Keratinocyte (primary cell): ENCODE data around the gene CFAP68. TPM values are rescaled to one million over a fixed set of nuclear protein-coding genes. Genes with fewer than 3 reads are reported as not detected.

Experiments
- DNase-seq: peaks from one replicate; pipeline ENCODE4 v3.0.0-alpha.2; 2011; ENCODE audit warnings: low read depth, missing footprints, low spot score
- FAIRE-seq: peaks from 2 replicates; lab custom pipeline; 2011; peaks lifted over from hg19 to GRCh38; lab: Jason Lieb, UNC
- H2AFZ ChIP-seq: 2 replicates; pipeline ENCODE4 v1.6.0; 2012; ENCODE audit warnings: low read length, control low read depth, inconsistent platforms; ENCODE audit not compliant: control insufficient read depth
- H3K27ac ChIP-seq: 2 replicates; pipeline ENCODE4 v1.5.1; 2011; ENCODE audit warnings: low read length; ENCODE audit not compliant: control insufficient read depth, insufficient read depth
- H3K27me3 ChIP-seq: 3 replicates; pipeline ENCODE4 v1.6.0; 2011; ENCODE audit warnings: low read length; ENCODE audit not compliant: control insufficient read depth, insufficient read depth; ENCODE audit errors: extremely low read depth
- H3K36me3 ChIP-seq, 2 experiments: 2 replicates in 1 of 2; 3 replicates in 1 of 2; pipeline ENCODE4 v1.5.1; 2011; ENCODE audit warnings: low read length in 2 of 2, mild to moderate bottlenecking in 1 of 2; ENCODE audit not compliant: control insufficient read depth in 2 of 2, insufficient read depth in 2 of 2; ENCODE audit errors: extremely low read depth in 1 of 2
- H3K4me1 ChIP-seq: 3 replicates; pipeline ENCODE4 v1.5.1; 2011; ENCODE audit warnings: low read length; ENCODE audit not compliant: control insufficient read depth, insufficient read depth; ENCODE audit errors: extremely low read depth
- H3K4me2 ChIP-seq: 3 replicates; pipeline ENCODE4 v1.6.0; 2011; ENCODE audit warnings: low read depth, low read length; ENCODE audit not compliant: control insufficient read depth, insufficient read depth; ENCODE audit errors: extremely low read depth
- H3K4me3 ChIP-seq, 3 experiments: fragments of 200-600 bp in 1 of 3; sonication (generic) in 1 of 3; 2 replicates in 2 of 3; 3 replicates in 1 of 3; pipeline ENCODE4 v1.5.1; 2011 to 2016; ENCODE audit warnings: low read length in 3 of 3, mild to moderate bottlenecking in 3 of 3, control low read depth in 2 of 3, inconsistent platforms in 1 of 3, low read depth in 1 of 3, mixed read lengths in 1 of 3, mixed run types in 1 of 3, moderate library complexity in 1 of 3; ENCODE audit not compliant: control insufficient read depth in 2 of 3, insufficient read depth in 2 of 3; ENCODE audit errors: extremely low read depth in 1 of 3
- H3K79me2 ChIP-seq: 2 replicates; pipeline ENCODE4 v1.6.0; 2012; ENCODE audit warnings: low read length; ENCODE audit not compliant: control insufficient read depth, insufficient read depth
- H3K9ac ChIP-seq: 3 replicates; pipeline ENCODE4 v1.6.0; 2011; ENCODE audit warnings: low read length; ENCODE audit not compliant: control insufficient read depth, insufficient read depth; ENCODE audit errors: extremely low read depth
- H3K9me1 ChIP-seq: 3 replicates; pipeline ENCODE4 v1.6.0; 2011; ENCODE audit warnings: low read length; ENCODE audit not compliant: control insufficient read depth, insufficient read depth; ENCODE audit errors: extremely low read depth
- H3K9me3 ChIP-seq: 2 replicates; pipeline ENCODE4 v1.5.1; 2012; ENCODE audit warnings: low read depth, low read length; ENCODE audit not compliant: control insufficient read depth
- H4K20me1 ChIP-seq: 3 replicates; pipeline ENCODE4 v1.6.0; 2011; ENCODE audit warnings: low read length; ENCODE audit not compliant: control insufficient read depth, insufficient read depth; ENCODE audit errors: extremely low read depth
- CTCF ChIP-seq, 3 experiments: IDR thresholded peaks in 1 of 3; conservative IDR thresholded peaks in 1 of 3; optimal IDR thresholded peaks in 1 of 3; 2 replicates in 2 of 3; 3 replicates in 1 of 3; pipeline versions ENCODE3 to v1.5.1; 2011; ENCODE audit warnings: low read length in 3 of 3, mild to moderate bottlenecking in 3 of 3, moderate library complexity in 2 of 3, control low read depth in 1 of 3, inconsistent platforms in 1 of 3; ENCODE audit not compliant: insufficient read depth in 2 of 3; ENCODE audit errors: extremely low read depth in 1 of 3
- EZH2 ChIP-seq: IDR thresholded peaks from one replicate; pipeline ENCODE4 v1.6.1; 2012; ENCODE audit warnings: inconsistent platforms, mild to moderate bottlenecking, low read length, moderate library complexity
- dilution Hi-C: fragments of 300-500 bp; cut with MboI; formaldehyde crosslinking; loops from one replicate; pipeline ENCODE4 v1.7.0; 2020; ENCODE audit warnings: low sequenced_read_pairs; ENCODE audit not compliant: extremely low pct_ligation_motif_present
- polyA plus RNA-seq, 5 experiments: library from polyadenylated mRNA; depleted of rRNA in 3 of 5; stranded (reverse) in 3 of 5; stranded (forward) in 1 of 5; unstranded in 1 of 5; fragments of >200 nt; gene quantifications; 1 replicate in 1 of 5; 2 replicates in 3 of 5; 3 replicates in 1 of 5; pipeline versions ENCODE4 v1.2.1 to v1.2.3, GENCODE V29; 2011 to 2012; ENCODE audit warnings: missing spikeins in 2 of 5, low read depth in 1 of 5, low replicate concordance in 1 of 5

Gene CFAP68
- polyA plus RNA-seq, 1 donor (not counting 4 experiments of a cell fraction or from before 2014, with no cell fraction given), result 63.8 TPM

GRCh38 chr11:111834432-111835163 is 44.7 kb upstream of the CFAP68 start:
- no peak overlapping the region for H3K4me2 ChIP-seq
- H3K9me3 ChIP-seq, result no peaks in the 10 kb centered on the region
- no peak overlapping the region for H3K27ac ChIP-seq
- FAIRE-seq, result no peak
- no peak overlapping the region for H3K4me3 ChIP-seq
- peaks cover 2 to 4% of the 10 kb centered on the region in 2 experiments for H3K36me3 ChIP-seq
- H3K79me2 ChIP-seq, result no peaks in the 10 kb centered on the region
- no peaks in the 10 kb centered on the region for H3K9me1 ChIP-seq
- H3K4me1 ChIP-seq, result no peaks in the 10 kb centered on the region
- no peak overlapping the region for H2AFZ ChIP-seq
- H4K20me1 ChIP-seq, result no peaks in the 10 kb centered on the region
- no peak for DNase-seq
- H3K27me3 ChIP-seq, result no peaks in the 10 kb centered on the region
- H3K9ac ChIP-seq, result no peak overlapping the region
- dilution Hi-C loops, result no loop called here
- no peak for TF ChIP-seq CTCF (optimal IDR thresholded peaks at IDR 0.05 in 1 of 3, IDR thresholded peaks at IDR 0.05 in 1 of 3, conservative IDR thresholded peaks at IDR 0.05 in 1 of 3; ENCODE audit: extremely low read depth in 1 of 3, insufficient read depth in 2 of 3, low read length in 3 of 3)
- TF ChIP-seq EZH2, result no peak

GRCh38 chr11:111835665-111836064 is 43.7 kb upstream of the CFAP68 start:
- no peaks in the 10 kb centered on the region for H3K9me3 ChIP-seq
- H3K79me2 ChIP-seq, result no peaks in the 10 kb centered on the region
- no peaks in the 10 kb centered on the region for H3K4me1 ChIP-seq
- no peaks in the 10 kb centered on the region for H3K27me3 ChIP-seq
- DNase-seq (no peak), FAIRE-seq (no peak)
- H3K4me2 ChIP-seq, result no peak overlapping the region
- no peak overlapping the region for H3K9ac ChIP-seq
- no peak overlapping the region for H3K4me3 ChIP-seq
- peaks cover 8 to 10% of the 10 kb centered on the region in 2 experiments for H3K36me3 ChIP-seq
- no peak overlapping the region for H3K27ac ChIP-seq
- TF ChIP-seq CTCF (optimal IDR thresholded peaks at IDR 0.05 in 1 of 3, IDR thresholded peaks at IDR 0.05 in 1 of 3, conservative IDR thresholded peaks at IDR 0.05 in 1 of 3; ENCODE audit: extremely low read depth in 1 of 3, insufficient read depth in 2 of 3, low read length in 3 of 3), result no peak
- TF ChIP-seq EZH2, result no peak
- H2AFZ ChIP-seq, result no peak overlapping the region
- dilution Hi-C loops, result no loop called here
- no peaks in the 10 kb centered on the region for H4K20me1 ChIP-seq
- H3K9me1 ChIP-seq, result no peaks in the 10 kb centered on the region
